GM21515 (cell line): ENCODE data around the gene USP10.

Experiments used
- ATAC-seq: cut with Tn5 transposase; IDR thresholded peaks from one replicate; pipeline ENCODE4 v1.9.1; 2021; ENCODE audit not compliant: unreplicated experiment

USP10 gene

DNA sequence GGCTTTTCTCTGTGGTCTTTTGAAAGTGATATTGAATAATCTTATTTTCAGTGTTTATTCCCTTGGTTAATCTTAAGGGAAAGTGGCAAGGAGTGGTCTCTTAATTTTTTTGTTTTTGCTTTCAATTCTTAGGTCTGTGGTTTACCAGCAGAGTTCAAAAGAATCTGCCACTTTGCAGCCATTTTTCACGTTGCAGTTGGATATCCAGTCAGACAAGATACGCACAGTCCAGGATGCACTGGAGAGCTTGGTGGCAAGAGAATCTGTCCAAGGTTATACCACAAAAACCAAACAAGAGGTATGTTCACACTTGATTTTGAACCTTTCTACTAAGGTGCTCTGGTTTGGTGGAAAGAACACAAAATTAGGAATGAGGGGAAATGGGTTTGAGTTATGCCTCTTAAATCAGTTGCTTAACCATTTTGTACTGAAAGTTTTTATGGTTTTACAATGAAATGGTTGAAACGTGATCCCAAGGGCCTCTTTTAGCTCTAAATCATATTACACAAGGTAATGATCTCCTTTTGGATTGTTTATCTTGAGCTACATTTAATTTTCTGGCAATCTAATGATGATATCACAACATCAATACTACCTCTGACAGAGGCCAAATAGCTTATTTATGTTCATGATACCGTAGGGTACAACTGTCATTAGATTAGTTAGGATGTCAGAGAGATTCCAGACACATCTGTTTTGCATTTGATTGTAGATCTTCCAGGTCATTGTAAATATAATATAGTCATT lies 68.4 kb downstream of the USP10 start:
- no peak for ATAC-seq

GRCh38 chr16:84768808-84769197 lies 69.0 kb downstream of the USP10 start:
- ATAC-seq = no peak

GRCh38 chr16:84769416-84769815 lies 69.6 kb downstream of the USP10 start:
- no peak for ATAC-seq

DNA sequence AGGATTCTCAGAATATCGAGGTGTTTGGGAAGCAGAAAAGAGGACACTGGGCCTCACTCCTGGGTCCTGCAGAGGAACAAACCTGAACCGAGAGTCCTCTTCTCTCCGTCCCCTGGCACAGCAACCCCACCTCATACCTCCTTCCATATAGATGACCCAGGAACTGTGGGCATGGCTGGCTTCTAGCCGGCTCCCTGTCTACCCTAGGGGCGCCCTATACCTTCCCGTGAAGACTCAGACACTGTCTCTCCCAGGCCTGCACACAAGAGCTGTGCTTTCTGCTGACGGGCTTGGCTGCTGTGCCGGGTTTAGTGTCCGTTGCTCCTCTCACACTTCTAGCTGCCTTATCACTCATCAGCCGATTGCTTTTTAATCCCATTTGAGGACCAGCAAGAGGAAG lies 73.5 kb downstream of the USP10 start:
- no peak for ATAC-seq

- ATAC-seq = no peak
These were observed 75.0 kb downstream of the USP10 start for GRCh38 chr16:84774810-84775209.

DNA sequence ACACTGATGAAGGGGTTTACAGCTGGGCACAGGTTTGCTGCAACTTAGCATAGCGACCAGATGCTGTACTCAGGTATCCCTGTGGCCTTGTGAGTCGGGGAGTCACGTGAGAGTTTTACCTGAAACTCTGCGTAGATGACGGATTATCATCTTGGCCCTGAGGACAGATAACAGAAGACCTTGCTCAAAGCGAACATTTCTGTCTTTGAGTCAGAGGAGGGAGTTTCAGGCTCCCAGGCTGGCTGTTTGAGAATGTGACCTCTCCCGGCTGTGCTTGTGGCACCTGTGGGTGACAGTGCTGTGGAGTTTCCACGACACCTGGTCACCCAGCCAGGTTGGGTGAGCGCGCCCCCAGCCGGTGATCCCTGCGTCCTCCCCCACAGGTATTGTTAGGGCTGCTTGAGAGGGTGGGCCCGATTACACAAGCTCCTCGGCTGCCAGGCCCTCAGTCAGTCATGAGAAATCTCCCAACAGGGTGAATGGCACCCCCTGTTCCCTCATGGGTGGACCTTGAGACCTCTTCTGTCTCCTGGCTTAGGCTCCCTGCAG lies 75.5 kb downstream of the USP10 start:
- no peak for ATAC-seq

GRCh38 chr16:84777435-84777834 lies 77.6 kb downstream of the USP10 start:
- ATAC-seq = no peak

GRCh38 chr16:84778720-84779119 lies 78.9 kb downstream of the USP10 start:
- no peak for ATAC-seq

GRCh38 chr16:84780063-84780462 lies 80.3 kb downstream of the USP10 start:
- no peak for ATAC-seq

DNA sequence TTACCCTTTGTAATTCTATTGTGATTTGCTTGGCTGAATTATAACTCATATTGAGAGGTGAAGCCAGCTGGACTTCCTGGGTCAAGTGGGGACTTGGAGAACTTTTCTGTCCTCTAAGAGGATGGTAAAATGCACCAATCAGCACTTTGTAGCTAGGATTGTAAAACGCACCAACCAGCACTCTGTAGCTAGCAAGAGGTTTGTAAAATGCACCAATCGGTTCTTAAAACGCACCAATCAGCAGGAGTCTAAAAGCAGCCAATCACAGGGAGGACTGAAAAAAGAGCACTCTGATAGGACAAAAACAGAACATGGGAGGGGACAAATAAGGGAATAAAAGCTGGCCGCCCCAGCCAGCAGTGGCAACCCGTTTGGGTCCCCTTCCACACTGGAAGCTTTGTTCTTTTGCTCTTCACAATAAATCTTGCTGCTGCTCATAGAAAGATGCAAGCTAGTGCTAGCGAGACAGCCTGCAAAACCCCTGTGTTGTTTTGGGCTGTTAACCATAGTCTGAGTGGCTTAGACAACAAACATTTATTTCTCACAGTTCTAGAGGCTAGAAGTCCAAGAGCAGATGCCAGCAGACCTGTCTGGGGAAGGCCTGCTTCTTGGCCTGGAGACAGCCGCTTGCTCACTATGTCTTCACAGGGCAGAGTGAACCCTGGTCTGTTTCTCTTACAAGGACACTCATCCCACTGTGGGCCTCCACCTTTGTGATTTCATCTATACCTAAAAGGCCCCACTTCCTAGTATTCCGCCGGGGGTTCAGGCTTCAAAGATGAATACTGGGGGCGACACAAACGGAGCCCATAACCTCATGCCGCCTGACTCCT lies 81.0 kb downstream of the USP10 start:
- no peak for ATAC-seq

- ATAC-seq = no peak
These were observed 83.0 kb downstream of the USP10 start for GRCh38 chr16:84782846-84783245.

- no peak for ATAC-seq
These were observed 86.2 kb downstream of the USP10 start for GRCh38 chr16:84785843-84786581.

GRCh38 chr16:84786605-84787262 lies 86.9 kb downstream of the USP10 start:
- no peak for ATAC-seq

- ATAC-seq = no peak
These were observed 87.4 kb downstream of the USP10 start for GRCh38 chr16:84787263-84787622.

GRCh38 chr16:84788920-84789391 lies 89.2 kb downstream of the USP10 start:
- no peak for ATAC-seq

GRCh38 chr16:84789431-84789830 lies 89.6 kb downstream of the USP10 start:
- no peak for ATAC-seq

DNA sequence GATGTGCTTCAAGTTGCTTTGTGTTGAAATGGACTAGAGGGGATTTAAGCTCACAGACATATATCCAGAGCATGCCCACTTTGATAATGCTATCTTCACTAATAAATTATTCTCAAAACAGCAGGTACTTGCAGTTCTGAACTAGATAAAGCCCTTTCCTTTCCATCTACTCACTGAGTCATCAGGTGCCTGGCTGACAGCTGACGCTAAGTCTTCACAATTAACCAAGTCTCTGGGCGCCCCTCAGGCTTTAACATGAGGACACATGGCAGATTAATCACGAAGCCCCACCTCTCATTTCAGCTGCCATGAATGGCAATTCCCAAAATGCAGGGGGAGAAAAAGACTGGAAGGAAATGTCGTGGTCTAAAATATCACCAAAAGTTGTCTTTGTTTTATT lies 90.5 kb downstream of the USP10 start:
- no peak for ATAC-seq

DNA sequence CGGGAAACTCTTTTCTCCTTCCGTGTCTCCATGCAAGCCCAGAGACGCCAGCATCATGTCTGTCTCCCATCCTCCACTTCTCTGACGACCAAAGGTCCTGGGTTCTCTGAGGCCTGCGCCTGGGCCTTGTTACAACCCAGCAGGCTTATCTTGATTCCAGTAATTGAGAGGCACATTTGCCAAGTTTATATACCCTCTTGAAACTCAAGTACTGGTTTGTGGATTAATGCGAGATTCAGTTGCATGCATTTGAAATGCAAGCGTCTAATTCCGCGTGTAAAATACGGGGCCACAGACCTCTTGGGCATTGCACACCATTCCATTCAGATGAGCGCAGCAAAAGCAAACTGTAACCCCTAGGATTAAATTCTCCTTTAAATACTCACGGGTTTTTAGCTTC lies 91.3 kb downstream of the USP10 start:
- no peak for ATAC-seq

DNA sequence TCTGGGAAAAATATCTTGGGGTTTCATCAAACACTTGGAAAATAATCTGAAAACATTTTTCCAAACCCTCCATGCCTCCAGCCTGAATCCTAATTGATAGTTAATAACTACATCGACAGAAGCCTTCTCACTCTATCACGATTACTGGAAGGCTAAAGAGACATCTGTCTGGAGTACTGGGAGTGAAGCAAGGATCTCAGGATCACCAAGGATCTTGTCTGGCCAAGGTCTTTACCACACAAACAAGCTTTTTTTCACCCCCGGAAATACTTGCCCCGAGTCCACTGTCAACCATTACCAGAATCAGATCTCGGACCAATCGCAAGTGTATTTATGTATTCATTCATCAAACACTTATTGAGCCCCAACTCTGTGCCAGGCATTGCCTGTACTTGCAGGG lies 91.7 kb downstream of the USP10 start:
- ATAC-seq = no peak

- no peak for ATAC-seq
These were observed 94.4 kb downstream of the USP10 start for GRCh38 chr16:84794186-84794585.

- ATAC-seq = no peak
These were observed 94.8 kb downstream of the USP10 start for GRCh38 chr16:84794626-84795025.
